DOHH2 (cell line): ENCODE measurements around the gene SIGLEC9.

ENCODE experiments used
- CTCF ChIP-seq: fragments of 200-600 bp; sonication (generic); IDR thresholded peaks from one replicate; pipeline ENCODE4 v1.5.1; 2014; ENCODE audit warnings: antibody characterized with exemption, mild to moderate bottlenecking, low read depth, low read length; ENCODE audit not compliant: poor library complexity, severe bottlenecking
- EZH2phosphoT487 ChIP-seq: fragments of 200-600 bp; sonication (generic); IDR thresholded peaks from 2 replicates; pipeline ENCODE4 v1.6.1; 2017; ENCODE audit warnings: borderline replicate concordance, mild to moderate bottlenecking, antibody characterized with exemption, low read length, moderate library complexity, mixed read lengths

- TF ChIP-seq CTCF = no peak
- TF ChIP-seq EZH2phosphoT487 = no peak
Observed at GRCh38 chr19:51140441-51140840, 15.7 kb downstream of the SIGLEC9 start.
